Right lobe of liver (tissue), 6 donors: Measurements from ENCODE around the gene GLO1. TPM values are rescaled to one million over a fixed set of nuclear protein-coding genes. Genes with fewer than 3 reads are reported as not detected.
"Not testable (repeated sequence)": the region's sequence is repeated elsewhere in the genome, so short reads cannot be mapped to it uniquely, and the experiment has no call there.

Source experiments
- ATAC-seq, 4 donors: fragments of 200-7000 bp; cut with Tn5 transposase; one replicate each; pipeline ENCODE4 v1.9.1; 2020; ENCODE audit warnings: mild to moderate bottlenecking in 4 of 4, moderate library complexity in 4 of 4
- DNase-seq, 3 donors: peaks; one replicate each; pipeline ENCODE4 v3.0.0-alpha.2; 2020
- H3K27ac ChIP-seq, 3 donors: fragments of 200-600 bp; one replicate each; pipeline ENCODE4 v1.8.0; 2022
- H3K27me3 ChIP-seq, 2 donors: fragments of 200-600 bp; one replicate each; pipeline ENCODE4 v1.8.0; 2022
- H3K36me3 ChIP-seq, 4 donors: fragments of 200-600 bp; sonication (generic) in 1 of 4; one replicate each; pipeline versions ENCODE4 v1.5.1 to v1.8.0; 2017 to 2022; ENCODE audit warnings: control low read depth in 1 of 4
- H3K4me1 ChIP-seq, 4 donors: fragments of 200-600 bp; sonication (generic) in 1 of 4; one replicate each; pipeline versions ENCODE4 v1.5.1 to v1.8.0; 2017 to 2022; ENCODE audit warnings: control low read depth in 1 of 4
- H3K4me3 ChIP-seq, 3 donors: fragments of 200-600 bp; one replicate each; pipeline ENCODE4 v1.8.0; 2022
- H3K9me3 ChIP-seq, 4 donors: fragments of 200-600 bp; sonication (generic) in 1 of 4; one replicate each; pipeline versions ENCODE4 v1.5.1 to v1.8.0; 2017 to 2022; ENCODE audit warnings: control low read depth in 1 of 4
- POLR2A ChIP-seq: fragments of 450-650 bp; IDR thresholded peaks from one replicate; pipeline ENCODE4 v1.6.1; 2017; ENCODE audit warnings: antibody characterized with exemption, mild to moderate bottlenecking
- WGBS: methylation state at CpG from one replicate; pipeline ENCODE4 v1.1.6; 2018; ENCODE audit warnings: low coverage, low lambda C conversion rate; ENCODE audit not compliant: insufficient coverage; ENCODE audit errors: missing lambda C conversion rate; 5-methylcytosine and 5-hydroxymethylcytosine counted together
- intact Hi-C, 2 donors: fragments of 100-400 bp; cut with DNase I; formaldehyde crosslinking; loops; one replicate each; pipeline versions ENCODE4 v1.11.2 to v1.14.1; 2022
- total RNA-seq, 6 experiments: library from RNA; depleted of rRNA in 2 of 6; stranded (reverse); fragments of >200 nt in 2 of 6; fragmentation: NEBNext Ultra II Directional in 3 of 6; extraction: Animal tissue kit (Norgen Biotek cat#: 25700) in 3 of 6; gene quantifications; one replicate each; pipeline versions ENCODE4 v1.1.0 to v1.2.4, GENCODE V29; 2016 to 2023
- TF ChIP-seq, protein P1 (sequence below), 4 donors: fragments of 200-600 bp in 3 of 4; fragments of 450-650 bp in 1 of 4; IDR thresholded peaks; one replicate each; pipeline versions ENCODE4 v1.5.1 to v1.8.0; 2016 to 2022; ENCODE audit warnings: antibody characterized with exemption in 4 of 4, mild to moderate bottlenecking in 2 of 4
- donor health status: DM: no; HTN: yes; CAD: no.
- donor health status: DM: no; HTN: no; CAD: no.
- donor health status: DM: no; HTN: no; CAD: no.
- donor health status: DM: no; HTN: yes; CAD: no.
- donor health status: DM: no; HTN: yes; CAD: no.

Gene GLO1
- total RNA-seq, 6 experiments from 2014 or later, result 41.7 to 68.9 (median 57.8) TPM

DNA sequence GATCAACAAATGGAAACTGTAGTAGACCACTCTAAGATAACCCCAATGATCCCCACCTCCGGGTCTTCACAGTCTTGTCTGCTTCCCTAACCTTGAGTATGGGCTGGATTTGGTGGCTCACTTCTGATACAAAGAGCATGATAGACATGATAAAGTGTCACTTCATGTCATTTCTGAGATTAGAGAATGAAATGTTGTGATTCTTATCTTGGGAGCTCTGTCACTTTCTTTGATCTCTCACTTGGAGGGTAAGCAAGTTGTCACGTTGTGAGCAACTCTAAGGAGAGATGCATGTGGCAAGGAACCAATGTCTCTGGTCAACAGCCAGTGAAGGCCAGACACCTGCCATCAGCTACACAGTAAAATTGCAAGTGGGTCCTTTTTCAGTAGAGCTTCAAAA, 3.0 kb upstream of the GLO1 start:
- no peak overlapping the region for H3K4me3 ChIP-seq
- TF ChIP-seq POLR2A, result no peak
- TF ChIP-seq, protein P1, sequence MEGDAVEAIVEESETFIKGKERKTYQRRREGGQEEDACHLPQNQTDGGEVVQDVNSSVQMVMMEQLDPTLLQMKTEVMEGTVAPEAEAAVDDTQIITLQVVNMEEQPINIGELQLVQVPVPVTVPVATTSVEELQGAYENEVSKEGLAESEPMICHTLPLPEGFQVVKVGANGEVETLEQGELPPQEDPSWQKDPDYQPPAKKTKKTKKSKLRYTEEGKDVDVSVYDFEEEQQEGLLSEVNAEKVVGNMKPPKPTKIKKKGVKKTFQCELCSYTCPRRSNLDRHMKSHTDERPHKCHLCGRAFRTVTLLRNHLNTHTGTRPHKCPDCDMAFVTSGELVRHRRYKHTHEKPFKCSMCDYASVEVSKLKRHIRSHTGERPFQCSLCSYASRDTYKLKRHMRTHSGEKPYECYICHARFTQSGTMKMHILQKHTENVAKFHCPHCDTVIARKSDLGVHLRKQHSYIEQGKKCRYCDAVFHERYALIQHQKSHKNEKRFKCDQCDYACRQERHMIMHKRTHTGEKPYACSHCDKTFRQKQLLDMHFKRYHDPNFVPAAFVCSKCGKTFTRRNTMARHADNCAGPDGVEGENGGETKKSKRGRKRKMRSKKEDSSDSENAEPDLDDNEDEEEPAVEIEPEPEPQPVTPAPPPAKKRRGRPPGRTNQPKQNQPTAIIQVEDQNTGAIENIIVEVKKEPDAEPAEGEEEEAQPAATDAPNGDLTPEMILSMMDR (IDR thresholded peaks at IDR 0.05), result no peak
- 62% methylated on average over 2 of the region's 2 CpGs for WGBS

DNA sequence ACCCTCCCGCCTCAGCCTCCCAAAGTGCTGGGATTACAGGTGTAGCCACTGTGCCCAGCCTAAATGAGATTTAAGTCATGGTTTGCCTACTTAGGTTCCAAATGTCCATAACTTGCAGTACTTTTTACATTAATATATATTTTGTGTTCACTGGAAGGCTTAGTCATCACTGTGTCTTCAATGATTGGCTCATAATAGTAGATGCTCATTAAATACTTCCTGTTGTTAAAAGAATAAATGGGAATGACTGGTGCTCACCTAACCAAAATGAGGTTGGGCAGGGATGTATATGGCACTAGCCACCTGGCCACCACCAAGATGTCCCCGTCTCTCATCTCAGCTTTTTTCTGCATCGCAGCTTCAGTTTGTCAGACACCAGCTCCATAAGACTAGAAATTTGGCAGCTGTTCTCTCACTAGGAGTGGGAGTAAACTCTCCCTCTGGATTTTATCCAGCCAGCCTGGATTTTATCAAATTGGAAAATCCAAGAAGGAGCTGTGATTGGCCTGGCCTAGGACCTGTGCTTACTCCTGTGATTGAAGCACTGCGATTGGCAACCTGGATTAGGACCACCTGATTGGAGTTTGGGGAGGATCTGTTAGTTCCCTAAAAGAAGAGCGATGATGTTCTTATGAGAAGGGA, 1.1 kb upstream of the GLO1 start:
- Histone ChIP-seq H3K9me3 (no peaks in the 10 kb centered on the region), H3K36me3 (no peaks in the 10 kb centered on the region), H3K4me1 (peaks cover 0 to 9% (median 0%) of the 10 kb centered on the region in 4 donors), H3K27me3 (no peaks in the 10 kb centered on the region), H3K4me3 (no peak overlapping the region), H3K27ac (no peak overlapping the region)
- ATAC-seq (no peak), DNase-seq (no peak)
- TF ChIP-seq POLR2A, result no peak
- TF ChIP-seq, protein P1 (IDR thresholded peaks at IDR 0.05), result no peak
- 74% methylated on average over 3 of the region's 5 CpGs for WGBS
- intact Hi-C loops, result no loop called here

More for the DNA sequence above, 3.0 kb upstream of the GLO1 start:
- intact Hi-C loops, result no loop called here
- ATAC-seq (no peak), DNase-seq (no peak)
- Histone ChIP-seq H3K27me3 (no peaks in the 10 kb centered on the region), H3K9me3 (no peaks in the 10 kb centered on the region), H3K36me3 (no peaks in the 10 kb centered on the region), H3K4me1 (peaks cover 0 to 9% (median 0%) of the 10 kb centered on the region in 4 donors), H3K27ac (no peak overlapping the region)

DNA sequence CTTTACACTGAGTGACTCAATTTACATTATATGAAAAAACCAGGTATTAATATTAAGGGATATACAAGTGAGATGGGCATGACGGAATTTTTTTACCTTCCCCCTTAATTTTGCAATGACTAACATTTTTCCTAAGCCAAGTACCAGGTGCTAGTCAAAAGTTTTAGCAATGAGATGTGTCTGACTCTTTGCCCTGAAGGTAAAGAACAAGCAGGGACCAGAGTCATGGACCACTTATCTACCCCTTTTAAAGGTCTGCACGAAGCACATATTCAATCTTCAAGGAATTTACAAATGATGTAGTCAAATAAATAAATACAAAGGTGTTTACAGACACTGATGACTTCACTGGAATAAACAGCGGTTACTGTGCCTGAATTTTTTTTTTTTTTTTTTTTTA, 1.4 kb downstream of the GLO1 start:
- Histone ChIP-seq H3K27ac (no peak overlapping the region), H3K9me3 (no peaks in the 10 kb centered on the region), H3K4me3 (peak overlapping the region in 1 of 3 donors; percentile 75), H3K4me1 (peaks cover 0 to 9% (median 0%) of the 10 kb centered on the region in 4 donors), H3K27me3 (no peaks in the 10 kb centered on the region), H3K36me3 (no peaks in the 10 kb centered on the region)
- no peak for ATAC-seq
- WGBS, result 69% methylated on average over 3 of the region's 3 CpGs
- TF ChIP-seq, protein P1 (IDR thresholded peaks at IDR 0.05), result no peak
- intact Hi-C loops, result no loop called here
- no peak for DNase-seq

DNA sequence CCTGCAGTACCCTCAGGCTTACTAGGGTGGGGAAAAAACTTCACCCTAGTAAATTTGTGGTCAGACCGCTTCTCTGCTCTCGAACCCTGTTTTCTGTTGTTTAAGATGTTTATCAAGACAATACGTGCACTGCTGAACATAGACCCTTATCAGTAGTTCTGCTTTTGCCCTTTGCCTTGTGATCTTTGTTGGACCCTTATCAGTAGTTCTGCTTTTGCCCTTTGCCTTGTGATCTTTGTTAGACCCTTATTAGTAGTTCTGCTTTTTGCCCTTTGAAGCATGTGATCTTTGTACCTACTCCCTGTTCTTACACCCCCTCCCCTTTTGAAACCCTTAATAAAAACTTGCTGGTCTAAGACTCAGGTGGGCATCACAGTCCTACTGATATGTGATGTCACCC, 3.2 kb downstream of the GLO1 start:
- H3K4me1 ChIP-seq, intact Hi-C loops, H3K36me3 ChIP-seq, H3K9me3 ChIP-seq, ATAC-seq, DNase-seq, H3K27ac ChIP-seq, H3K27me3 ChIP-seq, H3K4me3 ChIP-seq: not testable (repeated sequence)
- WGBS, result 66% methylated on average over 3 of the region's 3 CpGs

DNA sequence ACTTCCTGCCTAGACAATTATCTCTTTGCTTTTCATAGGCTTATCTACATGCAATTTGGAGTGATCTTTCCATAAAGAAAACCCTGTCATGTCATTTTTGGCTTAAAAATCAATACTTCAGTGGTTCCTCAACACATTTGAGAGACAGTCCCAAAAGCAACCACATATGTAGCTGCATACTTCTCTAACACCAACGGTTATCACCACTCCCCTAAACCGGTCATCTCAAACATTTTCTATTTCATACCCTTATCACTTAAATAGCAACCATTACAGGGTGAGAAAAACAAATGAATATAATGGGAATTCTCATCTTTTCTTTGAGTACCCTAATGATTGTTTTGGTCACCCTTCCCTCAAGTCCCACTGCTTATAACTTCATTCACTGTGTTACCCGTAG, 5.1 kb downstream of the GLO1 start:
- Histone ChIP-seq H3K9me3 (no peaks in the 10 kb centered on the region), H3K27ac (no peak overlapping the region), H3K27me3 (no peaks in the 10 kb centered on the region), H3K4me3 (no peak overlapping the region), H3K4me1 (peaks cover 0 to 9% (median 0%) of the 10 kb centered on the region in 4 donors), H3K36me3 (no peaks in the 10 kb centered on the region)
- intact Hi-C loops, result no loop called here
- ATAC-seq (no peak), DNase-seq (no peak)
- WGBS, result 77% methylated on average over 3 of the region's 3 CpGs
- TF ChIP-seq, protein P1 (IDR thresholded peaks at IDR 0.05), result no peak
- TF ChIP-seq POLR2A, result no peak
